SK-N-SH (cell line): ENCODE data around the gene CCDC106. TPM values are rescaled to one million over a fixed set of nuclear protein-coding genes. Genes with fewer than 3 reads are reported as not detected.

Experiments
- CHD2 ChIP-seq: fragments of 150-350 bp; IDR thresholded peaks from 2 replicates; pipeline ENCODE4 v1.6.1; 2018; ENCODE audit warnings: low read length; ENCODE audit not compliant: partially characterized antibody
- ELF1 ChIP-seq: IDR thresholded peaks from 2 replicates; pipeline ENCODE4 v1.4.0; 2012
- EP300 ChIP-seq, 2 experiments: IDR thresholded peaks; 2 replicates each; pipeline versions ENCODE4 v1.4.0 to v1.6.1; 2012; ENCODE audit warnings: borderline replicate concordance in 1 of 2, low read depth in 1 of 2, low read length in 1 of 2
- EZH2phosphoT487 ChIP-seq: fragments of 200-600 bp; sonication (generic); IDR thresholded peaks from 2 replicates; pipeline ENCODE4 v1.6.1; 2017; ENCODE audit warnings: low read depth, mixed run types, mild to moderate bottlenecking, antibody characterized with exemption, moderate library complexity, borderline replicate concordance
- FOSL2 ChIP-seq: IDR thresholded peaks from 2 replicates; pipeline ENCODE4 v1.4.0; 2012; ENCODE audit warnings: low read depth, mild to moderate bottlenecking, moderate library complexity, borderline replicate concordance
- GABPA ChIP-seq: IDR thresholded peaks from 2 replicates; pipeline ENCODE4 v1.4.0; 2012; ENCODE audit warnings: low read depth, mild to moderate bottlenecking
- IRF3 ChIP-seq: fragments of 150-350 bp; IDR thresholded peaks from 2 replicates; pipeline ENCODE4 v1.6.1; 2016; ENCODE audit warnings: mild to moderate bottlenecking, low read depth, low read length
- MXI1 ChIP-seq: IDR thresholded peaks from 2 replicates; pipeline ENCODE4 v1.6.1; 2012; ENCODE audit warnings: mild to moderate bottlenecking, low read depth, low read length, improper control_type of control experiment
- NRF1 ChIP-seq: IDR thresholded peaks from 2 replicates; pipeline ENCODE4 v1.6.1; 2012; ENCODE audit warnings: low read depth, mild to moderate bottlenecking, low read length
- POLR2AphosphoS5 ChIP-seq: IDR thresholded peaks from 2 replicates; pipeline ENCODE4 v1.6.1; 2012; ENCODE audit warnings: low read depth, low read length
- RAD21 ChIP-seq: IDR thresholded peaks from 2 replicates; pipeline ENCODE4 v1.6.1; 2012; ENCODE audit warnings: mild to moderate bottlenecking, low read length
- RCOR1 ChIP-seq: fragments of 150-350 bp; IDR thresholded peaks from 2 replicates; pipeline ENCODE4 v1.6.1; 2017; ENCODE audit warnings: antibody characterized with exemption, low read length
- RFX5 ChIP-seq: IDR thresholded peaks from 2 replicates; pipeline ENCODE4 v1.6.1; 2012; ENCODE audit warnings: mild to moderate bottlenecking, improper control_type of control experiment, low read length
- RXRA ChIP-seq: IDR thresholded peaks from 2 replicates; pipeline ENCODE4 v1.4.0; 2012; ENCODE audit warnings: low read depth, mild to moderate bottlenecking, borderline replicate concordance
- SMC3 ChIP-seq: IDR thresholded peaks from 2 replicates; pipeline ENCODE4 v1.6.1; 2012; ENCODE audit warnings: low read depth, low read length, improper control_type of control experiment
- YY1 ChIP-seq: IDR thresholded peaks from 2 replicates; pipeline ENCODE4 v1.4.0; 2012; ENCODE audit warnings: low read depth, mild to moderate bottlenecking
- polyA plus RNA-seq, 3 experiments: library from polyadenylated mRNA; depleted of rRNA; stranded (reverse); fragments of >200 nt; gene quantifications; 2 replicates each; pipeline ENCODE4 v1.2.3, GENCODE V29; 2012
- TF ChIP-seq, protein P1 (sequence below): fragments of 200-600 bp; sonication (generic); IDR thresholded peaks from 2 replicates; pipeline ENCODE4 v1.6.1; 2017; ENCODE audit warnings: antibody characterized with exemption, mild to moderate bottlenecking, moderate library complexity
- TF ChIP-seq, protein P2 (sequence below): IDR thresholded peaks from 2 replicates; pipeline ENCODE4; 2012

CCDC106 gene
- polyA plus RNA-seq, 1 of the 3 experiments (the other 2 are of a cell fraction): 27.1 TPM

DNA sequence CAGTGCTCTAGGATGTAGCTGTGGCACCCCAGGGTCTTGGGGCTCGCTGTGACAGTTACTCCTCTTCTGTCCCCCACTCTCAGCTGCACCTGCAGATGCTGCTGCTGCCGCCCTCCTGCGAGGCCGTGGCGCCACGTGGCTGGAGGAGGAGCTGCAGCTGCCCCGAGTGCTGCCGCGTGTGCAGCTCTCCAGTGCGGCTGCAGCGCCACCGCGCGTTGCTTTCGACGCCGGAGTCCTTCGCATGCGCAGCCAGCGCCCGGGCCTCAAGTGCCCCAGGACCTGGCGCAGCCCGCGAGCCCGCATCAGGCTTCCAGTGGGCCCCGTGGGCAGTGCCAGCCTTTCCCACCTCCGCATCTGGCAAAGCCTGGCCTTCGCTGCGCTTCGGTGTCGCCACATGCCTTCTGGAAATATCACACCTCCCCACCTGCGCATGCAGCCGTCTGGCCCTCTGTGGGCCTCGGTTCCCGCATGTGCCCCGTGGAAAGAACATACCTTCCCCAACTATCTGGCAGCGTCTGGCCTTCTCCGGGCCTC lies 7.9 kb upstream of the CCDC106 start (continued):
- no peak for TF ChIP-seq EP300 (IDR thresholded peaks at IDR 0.05; ENCODE audit: borderline replicate concordance in 1 of 2, low read depth in 1 of 2, low read length in 1 of 2)
- TF ChIP-seq FOSL2: no peak
- TF ChIP-seq GABPA: no peak
- peak; percentile 66 for TF ChIP-seq CHD2
- no peak for TF ChIP-seq RFX5
- peak; percentile 48 for TF ChIP-seq RAD21
- peak; percentile 58; the same call in 1 of the 2 replicates for TF ChIP-seq NRF1
- TF ChIP-seq ELF1: no peak
- peak; percentile 16; the same call in 1 of the 2 replicates for TF ChIP-seq SMC3
- TF ChIP-seq IRF3: no peak
- TF ChIP-seq RXRA: no peak
- TF ChIP-seq EZH2phosphoT487: no peak
- TF ChIP-seq, protein P1, sequence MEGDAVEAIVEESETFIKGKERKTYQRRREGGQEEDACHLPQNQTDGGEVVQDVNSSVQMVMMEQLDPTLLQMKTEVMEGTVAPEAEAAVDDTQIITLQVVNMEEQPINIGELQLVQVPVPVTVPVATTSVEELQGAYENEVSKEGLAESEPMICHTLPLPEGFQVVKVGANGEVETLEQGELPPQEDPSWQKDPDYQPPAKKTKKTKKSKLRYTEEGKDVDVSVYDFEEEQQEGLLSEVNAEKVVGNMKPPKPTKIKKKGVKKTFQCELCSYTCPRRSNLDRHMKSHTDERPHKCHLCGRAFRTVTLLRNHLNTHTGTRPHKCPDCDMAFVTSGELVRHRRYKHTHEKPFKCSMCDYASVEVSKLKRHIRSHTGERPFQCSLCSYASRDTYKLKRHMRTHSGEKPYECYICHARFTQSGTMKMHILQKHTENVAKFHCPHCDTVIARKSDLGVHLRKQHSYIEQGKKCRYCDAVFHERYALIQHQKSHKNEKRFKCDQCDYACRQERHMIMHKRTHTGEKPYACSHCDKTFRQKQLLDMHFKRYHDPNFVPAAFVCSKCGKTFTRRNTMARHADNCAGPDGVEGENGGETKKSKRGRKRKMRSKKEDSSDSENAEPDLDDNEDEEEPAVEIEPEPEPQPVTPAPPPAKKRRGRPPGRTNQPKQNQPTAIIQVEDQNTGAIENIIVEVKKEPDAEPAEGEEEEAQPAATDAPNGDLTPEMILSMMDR: peak; percentile 59
- no peak for TF ChIP-seq YY1
- TF ChIP-seq, protein P2, sequence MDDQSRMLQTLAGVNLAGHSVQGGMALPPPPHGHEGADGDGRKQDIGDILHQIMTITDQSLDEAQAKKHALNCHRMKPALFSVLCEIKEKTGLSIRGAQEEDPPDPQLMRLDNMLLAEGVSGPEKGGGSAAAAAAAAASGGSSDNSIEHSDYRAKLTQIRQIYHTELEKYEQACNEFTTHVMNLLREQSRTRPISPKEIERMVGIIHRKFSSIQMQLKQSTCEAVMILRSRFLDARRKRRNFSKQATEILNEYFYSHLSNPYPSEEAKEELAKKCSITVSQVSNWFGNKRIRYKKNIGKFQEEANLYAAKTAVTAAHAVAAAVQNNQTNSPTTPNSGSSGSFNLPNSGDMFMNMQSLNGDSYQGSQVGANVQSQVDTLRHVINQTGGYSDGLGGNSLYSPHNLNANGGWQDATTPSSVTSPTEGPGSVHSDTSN: 0 out of 2 replicates have a peak, but pooled peaks have one; percentile 5
- peak; percentile 91 for TF ChIP-seq MXI1
- TF ChIP-seq POLR2AphosphoS5: no peak
- 0 out of 2 replicates have a peak, but pooled peaks have one; percentile 29 for TF ChIP-seq RCOR1
